ENCODE measurements around the gene WDR12.

WDR12 gene

GRCh38 chr2:202844656-202845055 is 66.8 kb downstream of the WDR12 start:
- peaks cover 0 to 7% (median 0%) of the 10 kb centered on the region in 4 experiments for H3K36me3 ChIP-seq (ENCODE audit: control insufficient read depth in 4 of 4, insufficient read depth in 4 of 4, low read length in 3 of 4)
- CTCF ChIA-PET = interaction anchor here (1.2 kb wide), 1 partner anchor 26 kb away, joined by 3 read pairs; no protein-coding TSS in a partner anchor
- no peak overlapping the region for H3K4me3 ChIP-seq (ENCODE audit: control insufficient read depth in 1 of 7, extremely low read depth in 1 of 7, insufficient read depth in 4 of 7, low read depth in 2 of 7, low read length in 6 of 7)
- POLR2A ChIA-PET = no interaction called here
- DNase-seq = no peak
- H3K9me3 ChIP-seq (ENCODE audit: control extremely low read depth in 1 of 5, control insufficient read depth in 4 of 5, insufficient read depth in 2 of 5, low read depth in 1 of 5, low read length in 4 of 5) = peaks cover 0 to 17% (median 11%) of the 10 kb centered on the region in 5 experiments
- H3K27me3 ChIP-seq (replicated peaks in 2 of 5; ENCODE audit: control insufficient read depth in 4 of 5, insufficient read depth in 5 of 5, low read length in 4 of 5) = no peaks in the 10 kb centered on the region
- WGBS (ENCODE audit: insufficient coverage) = 100% methylated on average over 1 of the region's 2 CpGs
- H3K27ac ChIP-seq (ENCODE audit: insufficient read depth in 1 of 2, low read depth in 1 of 2, low read length in 2 of 2, poor library complexity in 1 of 2, severe bottlenecking in 2 of 2) = no peak overlapping the region
- H3K4me1 ChIP-seq (ENCODE audit: control extremely low read depth in 1 of 4, control insufficient read depth in 4 of 4, insufficient read depth in 4 of 4, low read length in 3 of 4) = peaks cover 0 to 10% (median 0%) of the 10 kb centered on the region in 4 experiments

- peak in 1 of 3 donors; percentile 2 for DNase-seq
- CTCF ChIA-PET = no interaction called here
These were observed 68.8 kb downstream of the WDR12 start for GRCh38 chr2:202842690-202843089.

GRCh38 chr2:202841090-202841867 is 70.2 kb downstream of the WDR12 start:
- Histone ChIP-seq H3K4me3 (ENCODE audit: control insufficient read depth in 1 of 7, extremely low read depth in 1 of 7, insufficient read depth in 4 of 7, low read depth in 2 of 7, low read length in 6 of 7) (no peak overlapping the region), H3K9me3 (ENCODE audit: control extremely low read depth in 1 of 5, control insufficient read depth in 4 of 5, insufficient read depth in 2 of 5, low read depth in 1 of 5, low read length in 4 of 5) (peaks cover 0 to 14% (median 11%) of the 10 kb centered on the region in 5 experiments), H3K36me3 (ENCODE audit: control insufficient read depth in 4 of 4, insufficient read depth in 4 of 4, low read length in 3 of 4) (peaks cover 0 to 7% (median 0%) of the 10 kb centered on the region in 4 experiments), H3K27ac (ENCODE audit: insufficient read depth in 1 of 2, low read depth in 1 of 2, low read length in 2 of 2, poor library complexity in 1 of 2, severe bottlenecking in 2 of 2) (no peak overlapping the region), H3K27me3 (replicated peaks in 2 of 5; ENCODE audit: control insufficient read depth in 4 of 5, insufficient read depth in 5 of 5, low read length in 4 of 5) (no peaks in the 10 kb centered on the region), H3K4me1 (ENCODE audit: control extremely low read depth in 1 of 4, control insufficient read depth in 4 of 4, insufficient read depth in 4 of 4, low read length in 3 of 4) (no peaks in the 10 kb centered on the region)
- CTCF ChIA-PET = interaction anchor here (1.0 kb wide), 1 partner anchor 29 kb away, joined by 3 read pairs; no protein-coding TSS in a partner anchor
- no peak for DNase-seq
- WGBS (ENCODE audit: insufficient coverage) = 92% methylated on average over 11 of the region's 11 CpGs
- POLR2A ChIA-PET = no interaction called here

More at GRCh38 chr2:202842690-202843089, 68.8 kb downstream of the WDR12 start:
- Histone ChIP-seq H3K27me3 (replicated peaks in 2 of 5; ENCODE audit: control insufficient read depth in 4 of 5, insufficient read depth in 5 of 5, low read length in 4 of 5) (no peaks in the 10 kb centered on the region), H3K4me3 (ENCODE audit: control insufficient read depth in 1 of 7, extremely low read depth in 1 of 7, insufficient read depth in 4 of 7, low read depth in 2 of 7, low read length in 6 of 7) (no peak overlapping the region), H3K4me1 (ENCODE audit: control extremely low read depth in 1 of 4, control insufficient read depth in 4 of 4, insufficient read depth in 4 of 4, low read length in 3 of 4) (no peaks in the 10 kb centered on the region), H3K36me3 (ENCODE audit: control insufficient read depth in 4 of 4, insufficient read depth in 4 of 4, low read length in 3 of 4) (peaks cover 0 to 7% (median 0%) of the 10 kb centered on the region in 4 experiments), H3K27ac (ENCODE audit: insufficient read depth in 1 of 2, low read depth in 1 of 2, low read length in 2 of 2, poor library complexity in 1 of 2, severe bottlenecking in 2 of 2) (no peak overlapping the region), H3K9me3 (ENCODE audit: control extremely low read depth in 1 of 5, control insufficient read depth in 4 of 5, insufficient read depth in 2 of 5, low read depth in 1 of 5, low read length in 4 of 5) (peaks cover 0 to 15% (median 11%) of the 10 kb centered on the region in 5 experiments)
- POLR2A ChIA-PET = no interaction called here

- no peaks in the 10 kb centered on the region for H3K9me3 ChIP-seq (ENCODE audit: control extremely low read depth in 1 of 5, control insufficient read depth in 4 of 5, insufficient read depth in 2 of 5, low read depth in 1 of 5, low read length in 4 of 5)
- 33% methylated on average over 3 of the region's 6 CpGs for WGBS (ENCODE audit: insufficient coverage)
- ChIA-PET CTCF (interaction anchor here (1.1 to 1.3 kb wide), 3 partner anchors 9 to 42 kb away, joined by 3 to 4 read pairs (median 3); no protein-coding TSS in a partner anchor), POLR2A (no interaction called here)
- no peak overlapping the region for H3K27ac ChIP-seq (ENCODE audit: insufficient read depth in 1 of 2, low read depth in 1 of 2, low read length in 2 of 2, poor library complexity in 1 of 2, severe bottlenecking in 2 of 2)
- no peaks in the 10 kb centered on the region for H3K27me3 ChIP-seq (replicated peaks in 2 of 5; ENCODE audit: control insufficient read depth in 4 of 5, insufficient read depth in 5 of 5, low read length in 4 of 5)
- peak; percentile 74 to 90 (median 78) for DNase-seq
- H3K4me3 ChIP-seq (ENCODE audit: control insufficient read depth in 1 of 7, extremely low read depth in 1 of 7, insufficient read depth in 4 of 7, low read depth in 2 of 7, low read length in 6 of 7) = no peak overlapping the region
- no peaks in the 10 kb centered on the region for H3K36me3 ChIP-seq (ENCODE audit: control insufficient read depth in 4 of 4, insufficient read depth in 4 of 4, low read length in 3 of 4)
- peaks cover 0 to 10% (median 6%) of the 10 kb centered on the region in 4 experiments for H3K4me1 ChIP-seq (ENCODE audit: control extremely low read depth in 1 of 4, control insufficient read depth in 4 of 4, insufficient read depth in 4 of 4, low read length in 3 of 4)
These were observed 79.9 kb downstream of the WDR12 start for GRCh38 chr2:202831242-202832220.

- Histone ChIP-seq H3K9me3 (ENCODE audit: control extremely low read depth in 1 of 5, control insufficient read depth in 4 of 5, insufficient read depth in 2 of 5, low read depth in 1 of 5, low read length in 4 of 5) (no peaks in the 10 kb centered on the region), H3K27me3 (replicated peaks in 2 of 5; ENCODE audit: control insufficient read depth in 4 of 5, insufficient read depth in 5 of 5, low read length in 4 of 5) (no peaks in the 10 kb centered on the region), H3K36me3 (ENCODE audit: control insufficient read depth in 4 of 4, insufficient read depth in 4 of 4, low read length in 3 of 4) (no peaks in the 10 kb centered on the region), H3K27ac (ENCODE audit: insufficient read depth in 1 of 2, low read depth in 1 of 2, low read length in 2 of 2, poor library complexity in 1 of 2, severe bottlenecking in 2 of 2) (no peak overlapping the region), H3K4me3 (ENCODE audit: control insufficient read depth in 1 of 7, extremely low read depth in 1 of 7, insufficient read depth in 4 of 7, low read depth in 2 of 7, low read length in 6 of 7) (no peak overlapping the region), H3K4me1 (ENCODE audit: control extremely low read depth in 1 of 4, control insufficient read depth in 4 of 4, insufficient read depth in 4 of 4, low read length in 3 of 4) (peaks cover 0 to 2% (median 0%) of the 10 kb centered on the region in 4 experiments)
- CTCF ChIA-PET = no interaction called here
- no peak for DNase-seq
- POLR2A ChIA-PET = no interaction called here
- 100% methylated on average over 1 of the region's 1 CpG for WGBS (ENCODE audit: insufficient coverage)
These were observed 86.6 kb downstream of the WDR12 start for GRCh38 chr2:202824901-202825300.
